GM12891 (cell line): ENCODE results near the gene ALB.

Source experiments
- PAX5 ChIP-seq: IDR thresholded peaks from 2 replicates; pipeline ENCODE4 v1.6.1; 2011; ENCODE audit warnings: low read length, moderate library complexity, mild to moderate bottlenecking; ENCODE audit not compliant: insufficient read depth, severe bottlenecking
- POLR2A ChIP-seq: IDR thresholded peaks from 2 replicates; pipeline ENCODE4 v1.6.1; 2011; ENCODE audit warnings: low read depth, low read length, control low read depth
- POLR2AphosphoS5 ChIP-seq: IDR thresholded peaks from 2 replicates; pipeline ENCODE4 v1.6.1; 2011; ENCODE audit warnings: low read depth, low read length, control low read depth
- POU2F2 ChIP-seq: IDR thresholded peaks from 2 replicates; pipeline ENCODE4 v1.6.1; 2011; ENCODE audit warnings: low read depth, mild to moderate bottlenecking, control low read depth, low read length, moderate library complexity
- SPI1 ChIP-seq: IDR thresholded peaks from 2 replicates; pipeline ENCODE4 v1.6.1; 2011; ENCODE audit warnings: low read depth, low read length, control low read depth
- TAF1 ChIP-seq: IDR thresholded peaks from 2 replicates; pipeline ENCODE4 v1.6.1; 2011; ENCODE audit warnings: low read depth, low read length, control low read depth

DNA sequence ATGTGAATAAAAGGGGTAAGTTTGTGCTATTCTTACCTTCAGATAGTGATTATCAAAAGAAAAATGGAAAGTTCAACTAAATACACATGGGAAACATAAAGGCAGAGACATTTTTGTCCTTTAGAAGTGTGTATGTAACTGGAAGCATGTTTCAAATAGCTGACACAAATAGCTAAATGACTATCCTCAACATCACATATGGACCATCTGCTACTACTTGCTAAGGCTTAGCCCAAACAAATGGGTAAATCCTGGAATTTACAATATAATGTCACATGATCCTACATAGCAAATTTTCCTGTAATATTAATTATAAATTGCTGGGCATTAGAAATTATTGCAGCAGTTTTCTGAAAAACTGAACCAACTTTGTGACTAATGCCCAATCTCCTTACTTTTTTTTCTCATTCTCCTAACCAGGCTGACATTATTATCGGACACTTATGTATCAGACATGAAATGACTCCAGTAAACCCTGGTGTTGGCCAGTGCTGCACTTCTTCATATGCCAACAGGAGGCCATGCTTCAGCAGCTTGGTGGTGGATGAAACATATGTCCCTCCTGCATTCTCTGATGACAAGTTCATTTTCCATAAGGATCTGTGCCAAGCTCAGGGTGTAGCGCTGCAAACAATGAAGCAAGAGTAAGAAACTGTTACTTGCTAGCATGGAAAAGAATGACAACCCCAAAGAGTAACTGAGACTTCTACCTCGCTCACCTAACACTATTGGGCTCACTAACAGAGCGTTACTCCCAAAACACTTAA, 48.1 kb downstream of the ALB start:
- TF ChIP-seq POLR2A (no peak), POLR2AphosphoS5 (no peak), PAX5 (no peak), TAF1 (no peak), SPI1 (no peak), POU2F2 (no peak)
